HepG2 (cell line): Measurements from ENCODE around the gene TRPV2. TPM values are rescaled to one million over a fixed set of nuclear protein-coding genes. Genes with fewer than 3 reads are reported as not detected.

Experiments used
- ATAC-seq: fragments of 200-7000 bp; cut with Tn5 transposase; 3 replicates; pipeline ENCODE4 v1.9.1; 2020; ENCODE audit warnings: mild to moderate bottlenecking, moderate library complexity
- BruUV-seq: library from RNA; stranded (reverse); fragments of 400-500 nt; replicated peaks from 2 replicates; lab custom pipeline; 2021; lab: Mats Ljungman, UMichigan
- CTCF ChIA-PET: fragments of 300-600 bp; formaldehyde crosslinking; extraction: SDS; loops from one replicate; lab custom pipeline; 2021; ENCODE audit warnings: low total read pairs, inconsistent platforms, low intra/inter-chr PET ratio; lab: Yijun Ruan, JAX
- POLR2A ChIA-PET: fragments of 350-600 bp; sonication (Branson Sonifier 250); formaldehyde crosslinking; loops from one replicate; lab custom pipeline; 2020; ENCODE audit warnings: antibody characterized with exemption, inconsistent platforms; lab: Yijun Ruan, JAX
- DNase-seq: peaks from one replicate; pipeline ENCODE4 v3.0.0-alpha.2; 2015; ENCODE audit warnings: low spot score
- FAIRE-seq: peaks from 3 replicates; lab custom pipeline; 2011; peaks lifted over from hg19 to GRCh38; lab: Jason Lieb, UNC
- H2AFZ ChIP-seq: one replicate; pipeline ENCODE4 v1.6.1; 2011; ENCODE audit warnings: low read length, inconsistent platforms
- H3K27ac ChIP-seq: fragments of 300-600 bp; 3 replicates; pipeline ENCODE4 v1.8.0; 2011; ENCODE audit warnings: mixed run types, mild to moderate bottlenecking, mixed read lengths, low read length, inconsistent platforms; ENCODE audit not compliant: insufficient read depth; ENCODE audit errors: extremely low read length
- H3K27me3 ChIP-seq, 2 experiments: fragments of 200-600 bp in 1 of 2; 2 replicates in 1 of 2; 3 replicates in 1 of 2; pipeline versions ENCODE4 v1.6.0 to v1.8.0; 2011; ENCODE audit warnings: low read length in 2 of 2, mild to moderate bottlenecking in 2 of 2, moderate library complexity in 2 of 2, inconsistent platforms in 1 of 2; ENCODE audit not compliant: insufficient read depth in 2 of 2, control insufficient read depth in 1 of 2
- H3K36me3 ChIP-seq, 2 experiments: fragments of 200-600 bp in 1 of 2; replicated peaks in 1 of 2; 2 replicates in 1 of 2; 3 replicates in 1 of 2; pipeline versions ENCODE4 v1.5.1 to v1.8.0; 2011; ENCODE audit warnings: low read length in 2 of 2, inconsistent platforms in 1 of 2; ENCODE audit not compliant: insufficient read depth in 2 of 2, control insufficient read depth in 1 of 2
- H3K4me1 ChIP-seq: 2 replicates; pipeline ENCODE4 v1.5.1; 2012; ENCODE audit warnings: low read length, inconsistent platforms; ENCODE audit not compliant: insufficient read depth
- H3K4me2 ChIP-seq: 2 replicates; pipeline ENCODE4 v1.6.0; 2011; ENCODE audit warnings: low read depth, low read length, inconsistent platforms
- H3K4me3 ChIP-seq, 3 experiments: fragments of 200-600 bp in 1 of 3; sonication (generic), shearing (Covaris generic) in 1 of 3; replicated peaks in 1 of 3; 2 replicates each; pipeline ENCODE4 v1.5.1; 2011 to 2016; ENCODE audit warnings: low read length in 3 of 3, inconsistent platforms in 2 of 3, low read depth in 2 of 3, mild to moderate bottlenecking in 2 of 3, control low read depth in 1 of 3, mixed read lengths in 1 of 3; ENCODE audit not compliant: insufficient read depth in 1 of 3
- H3K79me2 ChIP-seq: one replicate; pipeline ENCODE4 v1.6.1; 2011; ENCODE audit warnings: low read length, inconsistent platforms; ENCODE audit not compliant: insufficient read depth
- H3K9ac ChIP-seq: 2 replicates; pipeline ENCODE4 v1.6.0; 2011; ENCODE audit warnings: mild to moderate bottlenecking, low read depth, low read length, inconsistent platforms; ENCODE audit not compliant: insufficient read depth
- H3K9me3 ChIP-seq: 2 replicates; pipeline ENCODE4 v1.5.1; 2012; ENCODE audit warnings: mild to moderate bottlenecking, low read length
- H4K20me1 ChIP-seq: 2 replicates; pipeline ENCODE4 v1.6.0; 2011; ENCODE audit warnings: inconsistent platforms, mild to moderate bottlenecking, low read length, moderate library complexity; ENCODE audit not compliant: insufficient read depth
- BRF2 ChIP-seq: sonication (generic); formaldehyde crosslinking; IDR thresholded peaks from 2 replicates; pipeline ENCODE4 v1.8.1; 2022; ENCODE audit warnings: mild to moderate bottlenecking, missing genetic modification reagents
- FOXP4 ChIP-seq: sonication (generic); formaldehyde crosslinking; IDR thresholded peaks from 2 replicates; pipeline ENCODE4 v1.4.0; 2020; ENCODE audit warnings: missing genetic modification reagents
- HHEX ChIP-seq: IDR thresholded peaks from 2 replicates; pipeline ENCODE4 v1.6.1; 2016; ENCODE audit warnings: control low read depth
- SALL1 ChIP-seq: sonication (generic); formaldehyde crosslinking; IDR thresholded peaks from 2 replicates; pipeline ENCODE4 v1.8.0; 2022; ENCODE audit warnings: mild to moderate bottlenecking, missing genetic modification reagents
- SP140L ChIP-seq: sonication (generic); formaldehyde crosslinking; IDR thresholded peaks from 2 replicates; pipeline ENCODE4 v1.4.0; 2020; ENCODE audit warnings: missing genetic modification reagents, borderline replicate concordance
- ZKSCAN5 ChIP-seq: sonication (generic); formaldehyde crosslinking; IDR thresholded peaks from 2 replicates; pipeline ENCODE4 v1.5.1; 2020; ENCODE audit warnings: mild to moderate bottlenecking, missing genetic modification reagents
- ZKSCAN8 ChIP-seq: IDR thresholded peaks from 2 replicates; pipeline ENCODE4 v1.6.1; 2016; ENCODE audit warnings: borderline replicate concordance, missing genetic modification reagents, missing compliant biosample characterization
- ZNF20 ChIP-seq: sonication (generic); formaldehyde crosslinking; IDR thresholded peaks from 2 replicates; pipeline ENCODE4 v1.4.0; 2020; ENCODE audit warnings: mild to moderate bottlenecking, moderate library complexity, missing genetic modification reagents
- ZNF33A ChIP-seq: sonication (generic); formaldehyde crosslinking; IDR thresholded peaks from 2 replicates; pipeline ENCODE4 v1.5.1; 2020; ENCODE audit warnings: missing genetic modification reagents, mild to moderate bottlenecking, moderate library complexity, borderline replicate concordance
- ZNF484 ChIP-seq: sonication (generic); formaldehyde crosslinking; IDR thresholded peaks from 2 replicates; pipeline ENCODE4 v1.5.1; 2020; ENCODE audit warnings: mild to moderate bottlenecking, low read depth, missing genetic modification reagents, borderline replicate concordance
- whole genome bisulfite sequencing: methylation state at CpG from one replicate; pipeline ENCODE4 v1.1.6; 2017; ENCODE audit warnings: low lambda C conversion rate; 5-methylcytosine and 5-hydroxymethylcytosine counted together
- in situ Hi-C: cut with HindIII; loops from 2 replicates; pipeline ENCODE4 v1.10.0; 2017; ENCODE audit warnings: low pct_unique_long_range_greater_than_20kb; ENCODE audit not compliant: extremely low pct_ligation_motif_present
- intact Hi-C: fragments of 100-400 bp; cut with micrococcal nuclease; formaldehyde crosslinking; loops from one replicate; pipeline ENCODE4 v1.10.0; 2022; ENCODE audit not compliant: unreplicated experiment
- polyA plus RNA-seq, 8 experiments: library from polyadenylated mRNA; depleted of rRNA in 3 of 8; stranded (reverse) in 7 of 8; unstranded in 1 of 8; fragments of >200 nt; fragmentation: Illumina TruSeq in 4 of 8; extraction: Trizol in 4 of 8; gene quantifications; 2 replicates each; pipeline versions ENCODE4 v1.2.1 to v1.2.3, GENCODE V29; 2011 to 2016; ENCODE audit warnings: low read depth in 4 of 8, missing spikeins in 1 of 8, mixed read lengths in 1 of 8; ENCODE audit not compliant: insufficient read depth in 1 of 8
- total RNA-seq, 5 experiments: library from RNA; depleted of rRNA; stranded (reverse); fragments of >200 nt; fragmentation: Illumina TruSeq; extraction: Trizol; gene quantifications; 2 replicates each; pipeline ENCODE4 v1.2.3, GENCODE V29; 2016; ENCODE audit warnings: low read depth in 1 of 5
- TF ChIP-seq, protein P1 (sequence below): sonication (generic); formaldehyde crosslinking; IDR thresholded peaks from 2 replicates; pipeline ENCODE4 v1.4.0; 2020; ENCODE audit warnings: mild to moderate bottlenecking, missing genetic modification reagents
- TF ChIP-seq, protein P2 (sequence below): sonication (generic); formaldehyde crosslinking; conservative IDR thresholded peaks from 2 replicates; pipeline ENCODE4 v1.8.0; 2022; ENCODE audit warnings: low read depth, missing genetic modification reagents

The TRPV2 gene
- total and polyA plus RNA-seq, 2 of the 13 experiments (the other 11 are each of a cell fraction or from before 2014, with no cell fraction given) = 13.6 to 21.3 TPM

DNA sequence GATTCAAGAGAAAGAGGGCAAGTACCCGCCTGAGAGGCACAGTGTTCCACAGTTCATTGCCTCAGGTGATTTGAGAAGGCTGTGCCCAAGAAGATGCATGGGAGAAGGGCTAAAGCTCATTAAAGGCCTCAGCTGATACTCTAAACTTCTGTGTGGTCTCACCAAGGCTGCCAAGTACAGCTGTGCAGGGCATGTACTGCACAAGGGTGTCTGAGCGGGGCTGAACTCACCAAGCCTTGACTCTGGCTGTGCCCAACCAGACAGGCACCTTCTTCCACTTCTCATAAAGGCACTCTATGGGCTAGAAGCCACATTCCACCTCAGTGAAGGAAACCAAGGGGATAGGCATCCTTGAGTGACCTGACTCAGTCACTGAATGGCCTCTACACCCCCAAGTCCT lies 63.9 kb downstream of the TRPV2 start (continued):
- TF ChIP-seq, protein P1, sequence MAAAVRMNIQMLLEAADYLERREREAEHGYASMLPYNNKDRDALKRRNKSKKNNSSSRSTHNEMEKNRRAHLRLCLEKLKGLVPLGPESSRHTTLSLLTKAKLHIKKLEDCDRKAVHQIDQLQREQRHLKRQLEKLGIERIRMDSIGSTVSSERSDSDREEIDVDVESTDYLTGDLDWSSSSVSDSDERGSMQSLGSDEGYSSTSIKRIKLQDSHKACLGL (CRISPR knock-in tag) = no peak
- no peak for TF ChIP-seq SALL1 (CRISPR knock-in tag)

GRCh38 chr17:16480995-16481394 lies 65.6 kb downstream of the TRPV2 start:
- no peak overlapping the region for H3K4me2 ChIP-seq
- H3K79me2 ChIP-seq = no peaks in the 10 kb centered on the region
- ChIA-PET CTCF (no interaction called here), POLR2A (no interaction called here)
- in situ Hi-C loops = no loop called here
- no peaks in the 10 kb centered on the region for H3K36me3 ChIP-seq
- H4K20me1 ChIP-seq = no peaks in the 10 kb centered on the region
- no peaks in the 10 kb centered on the region for H3K9me3 ChIP-seq
- no peak overlapping the region for H3K4me3 ChIP-seq
- DNase-seq (no peak), FAIRE-seq (no peak), ATAC-seq (no peak)
- H3K27ac ChIP-seq = no peak overlapping the region
- WGBS = 3% methylated on average over 5 of the region's 6 CpGs
- peaks cover 16% of the 10 kb centered on the region for H3K4me1 ChIP-seq
- H3K27me3 ChIP-seq = peaks cover 9 to 52% of the 10 kb centered on the region in 2 experiments
- H2AFZ ChIP-seq = no peak overlapping the region
- intact Hi-C loops = no loop called here
- no peak for TF ChIP-seq BRF2 (CRISPR knock-in tag)
- TF ChIP-seq HHEX (CRISPR knock-in tag) = no peak
- TF ChIP-seq ZNF33A (CRISPR knock-in tag) = no peak
- TF ChIP-seq FOXP4 (CRISPR knock-in tag) = no peak
- TF ChIP-seq, protein P2, sequence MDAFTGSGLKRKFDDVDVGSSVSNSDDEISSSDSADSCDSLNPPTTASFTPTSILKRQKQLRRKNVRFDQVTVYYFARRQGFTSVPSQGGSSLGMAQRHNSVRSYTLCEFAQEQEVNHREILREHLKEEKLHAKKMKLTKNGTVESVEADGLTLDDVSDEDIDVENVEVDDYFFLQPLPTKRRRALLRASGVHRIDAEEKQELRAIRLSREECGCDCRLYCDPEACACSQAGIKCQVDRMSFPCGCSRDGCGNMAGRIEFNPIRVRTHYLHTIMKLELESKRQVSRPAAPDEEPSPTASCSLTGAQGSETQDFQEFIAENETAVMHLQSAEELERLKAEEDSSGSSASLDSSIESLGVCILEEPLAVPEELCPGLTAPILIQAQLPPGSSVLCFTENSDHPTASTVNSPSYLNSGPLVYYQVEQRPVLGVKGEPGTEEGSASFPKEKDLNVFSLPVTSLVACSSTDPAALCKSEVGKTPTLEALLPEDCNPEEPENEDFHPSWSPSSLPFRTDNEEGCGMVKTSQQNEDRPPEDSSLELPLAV (CRISPR knock-in tag) = no peak
- no peak for TF ChIP-seq ZNF20 (CRISPR knock-in tag)
- no peak for TF ChIP-seq ZNF484 (CRISPR knock-in tag)
- TF ChIP-seq ZKSCAN8 (CRISPR knock-in tag) = no peak
- TF ChIP-seq ZKSCAN5 (CRISPR knock-in tag) = no peak
- no peak for TF ChIP-seq SP140L (CRISPR knock-in tag)
- BruUV-seq = no TSS peak
- no peak overlapping the region for H3K9ac ChIP-seq
